H9 (cell line): ENCODE results near the gene DCC. TPM values are rescaled to one million over a fixed set of nuclear protein-coding genes. Genes with fewer than 3 reads are reported as not detected.

Experiments
- DNase-seq: peaks from one replicate; pipeline ENCODE4 v3.0.0-alpha.2; 2017
- H2AFZ ChIP-seq: one replicate; pipeline ENCODE4 v1.6.1; 2013; ENCODE audit warnings: mild to moderate bottlenecking, low read length, control low read depth, moderate library complexity
- H2AK5ac ChIP-seq: 2 replicates; pipeline ENCODE4 v1.6.1; 2013; ENCODE audit warnings: low read length, control low read depth, mixed read lengths; ENCODE audit not compliant: insufficient read length
- H2BK120ac ChIP-seq: one replicate; pipeline ENCODE4 v1.6.1; 2013; ENCODE audit warnings: low read depth, mild to moderate bottlenecking, low read length, control low read depth, inconsistent platforms; ENCODE audit not compliant: poor library complexity, severe bottlenecking
- H2BK12ac ChIP-seq: 2 replicates; pipeline ENCODE4 v1.6.1; 2013; ENCODE audit warnings: low read length, control low read depth, mixed read lengths, low read depth; ENCODE audit not compliant: insufficient read length
- H2BK15ac ChIP-seq: 2 replicates; pipeline ENCODE4 v1.6.1; 2013; ENCODE audit warnings: low read depth, low read length, control low read depth
- H2BK20ac ChIP-seq: one replicate; pipeline ENCODE4 v1.6.1; 2013; ENCODE audit warnings: low read depth, mild to moderate bottlenecking, low read length, control low read depth, inconsistent platforms; ENCODE audit not compliant: poor library complexity, severe bottlenecking
- H2BK5ac ChIP-seq: 2 replicates; pipeline ENCODE4 v1.6.1; 2013; ENCODE audit warnings: low read length, control low read depth, mixed read lengths; ENCODE audit not compliant: insufficient read length
- H3K14ac ChIP-seq: 2 replicates; pipeline ENCODE4 v1.6.1; 2013; ENCODE audit warnings: low read length, control low read depth; ENCODE audit not compliant: insufficient read depth
- H3K18ac ChIP-seq: 2 replicates; pipeline ENCODE4 v1.6.1; 2013; ENCODE audit warnings: low read depth, mild to moderate bottlenecking, mixed read lengths, low read length, control low read depth; ENCODE audit not compliant: insufficient read length
- H3K23ac ChIP-seq: 2 replicates; pipeline ENCODE4 v1.6.1; 2013; ENCODE audit warnings: low read length, control low read depth, mixed read lengths, low read depth; ENCODE audit not compliant: insufficient read length
- H3K23me2 ChIP-seq: 2 replicates; pipeline ENCODE4 v1.6.1; 2013; ENCODE audit warnings: low read depth, mild to moderate bottlenecking, mixed read lengths, low read length, control low read depth; ENCODE audit not compliant: insufficient read length, poor library complexity, severe bottlenecking
- H3K27ac ChIP-seq: 2 replicates; pipeline ENCODE4 v1.5.1; 2013; ENCODE audit warnings: low read length, control low read depth, mixed read lengths, low read depth; ENCODE audit not compliant: insufficient read length
- H3K27me3 ChIP-seq: 2 replicates; pipeline ENCODE4 v1.6.1; 2013; ENCODE audit warnings: low read length, control low read depth, inconsistent platforms; ENCODE audit not compliant: insufficient read depth
- H3K4ac ChIP-seq: 2 replicates; pipeline ENCODE4 v1.6.1; 2013; ENCODE audit warnings: low read depth, mild to moderate bottlenecking, control low read depth, inconsistent platforms, low read length, moderate library complexity
- H3K4me1 ChIP-seq: 2 replicates; pipeline ENCODE4 v1.6.1; 2013; ENCODE audit warnings: low read length, control low read depth, inconsistent platforms; ENCODE audit not compliant: insufficient read depth
- H3K4me2 ChIP-seq: 2 replicates; pipeline ENCODE4 v1.6.1; 2013; ENCODE audit warnings: low read length, control low read depth, mixed read lengths; ENCODE audit not compliant: insufficient read length, insufficient read depth
- H3K56ac ChIP-seq: 2 replicates; pipeline ENCODE4 v1.6.1; 2013; ENCODE audit warnings: low read depth, mild to moderate bottlenecking, mixed read lengths, low read length, control low read depth; ENCODE audit not compliant: insufficient read length
- H3K79me1 ChIP-seq: 2 replicates; pipeline ENCODE4 v1.6.1; 2013; ENCODE audit warnings: low read depth, mild to moderate bottlenecking, moderate library complexity, low read length, control low read depth, inconsistent platforms; ENCODE audit not compliant: insufficient read depth, poor library complexity, severe bottlenecking
- H3K79me2 ChIP-seq: 2 replicates; pipeline ENCODE4 v1.6.1; 2013; ENCODE audit warnings: low read length, control low read depth, inconsistent platforms; ENCODE audit not compliant: insufficient read depth
- H3K9ac ChIP-seq: 2 replicates; pipeline ENCODE4 v1.6.1; 2013; ENCODE audit warnings: low read length, control low read depth, mixed read lengths; ENCODE audit not compliant: insufficient read length; ENCODE audit errors: extremely low read depth
- H3K9me3 ChIP-seq: one replicate; pipeline ENCODE4 v1.6.1; 2013; ENCODE audit warnings: low read depth, low read length, inconsistent platforms; ENCODE audit not compliant: control insufficient read depth
- H3T11ph ChIP-seq: one replicate; pipeline ENCODE4 v1.6.1; 2013; ENCODE audit warnings: mild to moderate bottlenecking, low read length, control low read depth, inconsistent platforms
- H4K20me1 ChIP-seq: one replicate; pipeline ENCODE4 v1.6.1; 2013; ENCODE audit not compliant: control insufficient read depth, insufficient read length, insufficient read depth
- H4K5ac ChIP-seq: 2 replicates; pipeline ENCODE4 v1.6.1; 2013; ENCODE audit warnings: low read depth, mild to moderate bottlenecking, mixed read lengths, low read length, control low read depth; ENCODE audit not compliant: insufficient read length
- H4K8ac ChIP-seq: replicated peaks from 2 replicates; pipeline ENCODE4 v1.6.1; 2013; ENCODE audit warnings: low read length, control low read depth, mixed read lengths, low read depth; ENCODE audit not compliant: insufficient read length
- H4K91ac ChIP-seq: 2 replicates; pipeline ENCODE4 v1.6.1; 2013; ENCODE audit warnings: low read depth, mild to moderate bottlenecking, moderate library complexity, mixed read lengths, low read length, control low read depth; ENCODE audit not compliant: insufficient read length
- H3K27ac Mint-ChIP-seq, 3 experiments: 2 replicates in 2 of 3; 3 replicates in 1 of 3; pipeline ENCODE4 v1.8.0; 2020 to 2021; ENCODE audit warnings: mixed read lengths in 3 of 3, mild to moderate bottlenecking in 1 of 3, moderate library complexity in 1 of 3
- H3K27me3 Mint-ChIP-seq: 2 replicates; pipeline ENCODE4 v1.8.0; 2021; ENCODE audit warnings: low read depth, mild to moderate bottlenecking, moderate library complexity, mixed read lengths
- H3K36me3 Mint-ChIP-seq, 3 experiments: 2 replicates in 2 of 3; 3 replicates in 1 of 3; pipeline ENCODE4 v1.8.0; 2020 to 2021; ENCODE audit warnings: low read depth in 3 of 3, mixed read lengths in 3 of 3; ENCODE audit not compliant: insufficient read depth in 1 of 3
- H3K4me1 Mint-ChIP-seq, 2 experiments: 2 replicates each; pipeline ENCODE4 v1.8.0; 2020; ENCODE audit warnings: mixed read lengths in 2 of 2
- H3K4me3 Mint-ChIP-seq, 2 experiments: 2 replicates in 1 of 2; 3 replicates in 1 of 2; pipeline ENCODE4 v1.8.0; 2020 to 2021; ENCODE audit warnings: mild to moderate bottlenecking in 2 of 2, mixed read lengths in 2 of 2, moderate library complexity in 1 of 2
- H3K9me3 Mint-ChIP-seq, 2 experiments: 2 replicates in 1 of 2; 3 replicates in 1 of 2; pipeline ENCODE4 v1.8.0; 2020; ENCODE audit warnings: mild to moderate bottlenecking in 2 of 2, mixed read lengths in 2 of 2, moderate library complexity in 1 of 2
- WGBS: extraction: QIAGEN DNeasy Blood & Tissue Kit; methylation state at CpG from one replicate; pipeline ENCODE4 v1.1.7; 2013; ENCODE audit warnings: missing lambda C conversion rate, low lambda C conversion rate, mixed read lengths; ENCODE audit not compliant: insufficient read length; ENCODE audit errors: extremely low coverage; 5-methylcytosine and 5-hydroxymethylcytosine counted together
- total RNA-seq: library from RNA; stranded (reverse); gene quantifications from 2 replicates; pipeline ENCODE4 v1.2.1, GENCODE V29; 2021
- TF ChIP-seq, protein P1 (sequence below): fragments of 200-600 bp; sonication (generic); conservative IDR thresholded peaks from 3 replicates; pipeline ENCODE4 v1.8.0; 2021; ENCODE audit warnings: antibody characterized with exemption, mild to moderate bottlenecking

DCC gene
- total RNA-seq, 1 experiment from 2014 or later: 0.35 TPM

DNA sequence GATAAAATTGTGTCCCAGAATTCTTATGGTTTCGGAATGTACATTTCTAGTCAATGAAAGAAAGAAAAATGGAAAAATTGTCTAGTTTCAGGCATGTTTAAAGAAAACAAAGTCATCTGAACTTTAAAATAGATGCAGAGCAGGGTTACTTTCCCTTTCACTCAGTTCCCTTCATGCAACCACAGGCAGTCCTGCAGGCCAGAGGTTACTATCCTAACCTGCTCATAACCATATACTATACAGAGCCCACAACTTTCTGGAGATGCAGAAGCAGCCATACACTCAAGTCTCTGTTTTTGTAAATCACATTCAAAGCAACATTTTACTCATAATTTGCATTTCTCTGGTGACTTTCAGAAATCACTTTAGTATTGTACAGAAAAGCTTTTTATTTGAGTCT, 1194.2 kb downstream of the DCC start:
- Histone ChIP-seq H2BK12ac (no peak overlapping the region), H3K4ac (no peak overlapping the region), H3K27ac (no peak overlapping the region), H3K56ac (no peak overlapping the region), H3K23me2 (no peaks in the 10 kb centered on the region), H2AFZ (no peak overlapping the region), H3K14ac (no peak overlapping the region), H3K79me1 (no peaks in the 10 kb centered on the region), H3K4me1 (no peaks in the 10 kb centered on the region; the same call in 1 of the 2 replicates), H2BK15ac (no peak overlapping the region), H4K5ac (no peak overlapping the region), H3K27me3 (no peaks in the 10 kb centered on the region), H3K18ac (no peak overlapping the region), H4K91ac (no peak overlapping the region), H2BK5ac (no peak overlapping the region), H3K9me3 (no peaks in the 10 kb centered on the region), H3K9ac (no peak overlapping the region), H4K8ac (no peak overlapping the region), H2BK20ac (no peak overlapping the region), H2BK120ac (no peak overlapping the region), H4K20me1 (no peaks in the 10 kb centered on the region), H3T11ph (no peak overlapping the region), H3K23ac (no peak overlapping the region), H3K4me2 (no peak overlapping the region), H3K79me2 (no peaks in the 10 kb centered on the region), H2AK5ac (no peak overlapping the region)
- Mint-ChIP-seq H3K4me1 (peaks cover 10 to 17% of the 10 kb centered on the region in 2 experiments), H3K27me3 (no peaks in the 10 kb centered on the region), H3K27ac (no peak overlapping the region), H3K9me3 (peaks cover 2% of the 10 kb centered on the region in 2 experiments; a peak in 1 of 5 replicates), H3K36me3 (no peaks in the 10 kb centered on the region; a peak in 1 of 7 replicates), H3K4me3 (no peak overlapping the region)
- TF ChIP-seq, protein P1, sequence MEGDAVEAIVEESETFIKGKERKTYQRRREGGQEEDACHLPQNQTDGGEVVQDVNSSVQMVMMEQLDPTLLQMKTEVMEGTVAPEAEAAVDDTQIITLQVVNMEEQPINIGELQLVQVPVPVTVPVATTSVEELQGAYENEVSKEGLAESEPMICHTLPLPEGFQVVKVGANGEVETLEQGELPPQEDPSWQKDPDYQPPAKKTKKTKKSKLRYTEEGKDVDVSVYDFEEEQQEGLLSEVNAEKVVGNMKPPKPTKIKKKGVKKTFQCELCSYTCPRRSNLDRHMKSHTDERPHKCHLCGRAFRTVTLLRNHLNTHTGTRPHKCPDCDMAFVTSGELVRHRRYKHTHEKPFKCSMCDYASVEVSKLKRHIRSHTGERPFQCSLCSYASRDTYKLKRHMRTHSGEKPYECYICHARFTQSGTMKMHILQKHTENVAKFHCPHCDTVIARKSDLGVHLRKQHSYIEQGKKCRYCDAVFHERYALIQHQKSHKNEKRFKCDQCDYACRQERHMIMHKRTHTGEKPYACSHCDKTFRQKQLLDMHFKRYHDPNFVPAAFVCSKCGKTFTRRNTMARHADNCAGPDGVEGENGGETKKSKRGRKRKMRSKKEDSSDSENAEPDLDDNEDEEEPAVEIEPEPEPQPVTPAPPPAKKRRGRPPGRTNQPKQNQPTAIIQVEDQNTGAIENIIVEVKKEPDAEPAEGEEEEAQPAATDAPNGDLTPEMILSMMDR: no peak
- no peak for DNase-seq
- no CpG with 5 or more reads among the region's 1 CpG for WGBS
